ENCODE data around the gene MGME1.

The MGME1 gene

DNA sequence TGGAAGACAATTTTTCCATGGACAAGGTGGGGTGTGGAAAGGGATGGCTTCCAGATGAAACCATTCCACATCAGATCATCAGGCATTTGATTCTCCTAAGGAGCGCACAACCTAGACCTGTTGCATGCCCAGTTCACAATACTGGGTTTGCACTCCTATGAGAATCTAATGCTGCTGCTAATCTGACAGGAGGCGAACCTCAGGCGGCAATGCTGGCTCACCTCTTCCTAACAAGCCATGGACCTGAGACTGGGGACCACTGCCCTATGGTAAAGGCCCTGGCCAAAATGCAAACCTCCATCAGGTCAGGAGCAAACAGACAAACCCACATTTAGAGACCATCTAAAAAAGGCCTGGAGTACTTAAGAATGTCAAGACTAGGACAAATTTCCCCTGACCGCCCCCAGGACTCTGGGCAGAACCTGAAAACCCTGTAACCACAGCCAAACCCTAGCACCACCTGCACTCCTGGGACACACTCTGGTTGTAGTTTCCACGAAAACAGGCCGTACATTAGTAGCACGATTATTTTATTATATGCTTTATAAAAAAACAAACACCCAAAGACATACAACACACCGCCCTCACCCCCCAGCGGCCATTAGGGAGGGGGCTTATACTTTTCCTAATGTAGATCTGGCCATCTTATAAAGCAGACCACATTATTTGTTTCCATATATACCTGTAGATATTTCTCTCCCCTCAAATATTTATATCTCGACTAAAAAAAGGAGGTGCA is 27.6 kb upstream of the MGME1 start:
- TF ChIP-seq, protein P1, sequence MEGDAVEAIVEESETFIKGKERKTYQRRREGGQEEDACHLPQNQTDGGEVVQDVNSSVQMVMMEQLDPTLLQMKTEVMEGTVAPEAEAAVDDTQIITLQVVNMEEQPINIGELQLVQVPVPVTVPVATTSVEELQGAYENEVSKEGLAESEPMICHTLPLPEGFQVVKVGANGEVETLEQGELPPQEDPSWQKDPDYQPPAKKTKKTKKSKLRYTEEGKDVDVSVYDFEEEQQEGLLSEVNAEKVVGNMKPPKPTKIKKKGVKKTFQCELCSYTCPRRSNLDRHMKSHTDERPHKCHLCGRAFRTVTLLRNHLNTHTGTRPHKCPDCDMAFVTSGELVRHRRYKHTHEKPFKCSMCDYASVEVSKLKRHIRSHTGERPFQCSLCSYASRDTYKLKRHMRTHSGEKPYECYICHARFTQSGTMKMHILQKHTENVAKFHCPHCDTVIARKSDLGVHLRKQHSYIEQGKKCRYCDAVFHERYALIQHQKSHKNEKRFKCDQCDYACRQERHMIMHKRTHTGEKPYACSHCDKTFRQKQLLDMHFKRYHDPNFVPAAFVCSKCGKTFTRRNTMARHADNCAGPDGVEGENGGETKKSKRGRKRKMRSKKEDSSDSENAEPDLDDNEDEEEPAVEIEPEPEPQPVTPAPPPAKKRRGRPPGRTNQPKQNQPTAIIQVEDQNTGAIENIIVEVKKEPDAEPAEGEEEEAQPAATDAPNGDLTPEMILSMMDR (conservative IDR thresholded peaks at IDR 0.05; ENCODE audit: low read length) = no peak
- H3K4me3 ChIP-seq (ENCODE audit: low read length) = no peak overlapping the region
- no peak for DNase-seq (ENCODE audit: low read depth)

DNA sequence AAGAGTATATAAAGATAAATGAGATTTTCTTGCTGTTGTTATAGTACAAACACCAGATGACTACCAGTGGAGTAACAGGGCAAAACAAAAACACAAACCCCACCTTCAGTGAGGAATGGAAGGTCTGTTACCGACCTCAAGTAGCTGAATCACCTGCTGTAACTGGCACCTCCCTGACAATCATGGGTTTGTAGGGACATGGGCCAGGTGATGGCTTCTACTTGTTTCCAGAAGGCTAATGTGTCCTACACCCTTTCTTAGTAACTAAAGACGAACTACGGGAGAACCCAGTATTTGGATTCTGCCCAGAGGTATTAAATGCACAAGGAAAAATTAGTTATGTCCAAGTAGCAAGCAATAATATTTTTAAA is 27.0 kb upstream of the MGME1 start:
- no peak for DNase-seq (ENCODE audit: low read depth)
- TF ChIP-seq, protein P1 (conservative IDR thresholded peaks at IDR 0.05; ENCODE audit: low read length) = no peak
- H3K4me3 ChIP-seq (ENCODE audit: low read length) = no peak overlapping the region

DNA sequence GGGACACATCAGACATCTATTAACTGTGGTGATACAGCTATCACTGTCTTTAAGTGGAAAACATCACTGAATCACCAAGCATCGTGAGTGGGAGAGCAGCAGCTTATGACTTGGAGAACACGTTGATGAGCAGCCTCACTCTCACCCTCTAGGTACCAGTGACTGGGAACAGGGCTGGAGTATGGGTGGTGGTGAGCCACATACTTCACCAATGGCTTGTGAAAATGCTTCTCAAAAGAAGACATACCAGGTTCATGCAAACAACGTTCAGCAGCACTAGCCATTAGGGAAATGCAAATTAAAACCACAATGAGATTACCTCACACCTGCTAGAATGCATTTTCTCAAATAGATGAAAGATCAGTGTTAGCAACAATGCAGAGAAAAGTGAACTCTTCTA is 25.5 kb upstream of the MGME1 start:
- TF ChIP-seq, protein P1 (conservative IDR thresholded peaks at IDR 0.05; ENCODE audit: low read length) = no peak
- no peak overlapping the region for H3K4me3 ChIP-seq (ENCODE audit: low read length)
- no peak for DNase-seq (ENCODE audit: low read depth)

DNA sequence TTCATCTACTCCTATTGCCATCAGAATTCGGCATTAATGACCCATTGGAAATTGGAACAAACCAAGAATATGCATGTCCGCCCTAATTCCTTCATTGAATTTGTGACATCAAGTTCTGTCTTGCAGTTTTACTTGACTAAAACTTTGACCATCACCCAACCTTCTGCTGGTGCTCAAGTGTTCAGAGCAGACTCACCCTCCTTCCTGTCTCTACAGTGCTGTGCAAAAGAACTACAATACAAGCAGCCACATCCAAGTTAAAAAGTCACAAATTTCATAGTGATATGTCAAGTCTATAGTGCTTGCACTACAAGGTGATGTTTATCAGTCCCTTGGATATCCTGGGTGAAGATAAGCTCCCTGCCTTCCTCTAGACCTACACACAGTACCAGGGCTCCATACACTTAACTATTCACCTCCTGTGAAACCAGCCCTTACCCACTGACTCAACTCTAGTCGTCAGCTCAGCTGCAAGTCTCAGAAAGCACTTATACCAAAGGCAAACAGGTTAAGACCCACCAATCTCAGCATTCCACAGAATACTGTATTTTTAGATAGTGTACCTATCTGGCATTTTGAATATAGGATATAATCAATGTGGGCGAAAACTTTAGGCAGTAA is 23.9 kb upstream of the MGME1 start:
- DNase-seq (ENCODE audit: low read depth) = no peak
- TF ChIP-seq, protein P1 (conservative IDR thresholded peaks at IDR 0.05; ENCODE audit: low read length) = no peak

DNA sequence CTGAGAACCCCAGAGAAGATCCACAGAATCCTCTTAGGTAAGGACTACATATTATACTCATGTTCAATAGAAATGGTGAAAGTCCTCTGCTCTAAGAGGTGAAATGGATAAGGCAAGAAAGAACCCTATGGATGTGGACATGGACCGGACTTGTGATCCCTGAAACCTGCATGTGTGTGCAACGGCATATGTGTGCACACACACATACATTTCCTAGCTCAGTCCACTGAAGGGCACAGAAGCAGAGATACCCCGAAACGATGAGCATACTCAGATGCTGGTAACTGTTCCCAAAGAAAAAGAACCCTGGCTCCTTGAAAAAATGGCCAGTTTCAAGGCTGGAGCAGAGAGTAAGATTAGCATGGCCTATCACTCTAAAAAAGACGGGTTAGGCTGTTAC is 22.8 kb upstream of the MGME1 start:
- TF ChIP-seq, protein P1 (conservative IDR thresholded peaks at IDR 0.05; ENCODE audit: low read length) = no peak
- DNase-seq (ENCODE audit: low read depth) = no peak
- no peak overlapping the region for H3K4me3 ChIP-seq (ENCODE audit: low read length)

More for the DNA sequence above, 23.9 kb upstream of the MGME1 start:
- H3K4me3 ChIP-seq (ENCODE audit: low read length) = no peak overlapping the region

DNA sequence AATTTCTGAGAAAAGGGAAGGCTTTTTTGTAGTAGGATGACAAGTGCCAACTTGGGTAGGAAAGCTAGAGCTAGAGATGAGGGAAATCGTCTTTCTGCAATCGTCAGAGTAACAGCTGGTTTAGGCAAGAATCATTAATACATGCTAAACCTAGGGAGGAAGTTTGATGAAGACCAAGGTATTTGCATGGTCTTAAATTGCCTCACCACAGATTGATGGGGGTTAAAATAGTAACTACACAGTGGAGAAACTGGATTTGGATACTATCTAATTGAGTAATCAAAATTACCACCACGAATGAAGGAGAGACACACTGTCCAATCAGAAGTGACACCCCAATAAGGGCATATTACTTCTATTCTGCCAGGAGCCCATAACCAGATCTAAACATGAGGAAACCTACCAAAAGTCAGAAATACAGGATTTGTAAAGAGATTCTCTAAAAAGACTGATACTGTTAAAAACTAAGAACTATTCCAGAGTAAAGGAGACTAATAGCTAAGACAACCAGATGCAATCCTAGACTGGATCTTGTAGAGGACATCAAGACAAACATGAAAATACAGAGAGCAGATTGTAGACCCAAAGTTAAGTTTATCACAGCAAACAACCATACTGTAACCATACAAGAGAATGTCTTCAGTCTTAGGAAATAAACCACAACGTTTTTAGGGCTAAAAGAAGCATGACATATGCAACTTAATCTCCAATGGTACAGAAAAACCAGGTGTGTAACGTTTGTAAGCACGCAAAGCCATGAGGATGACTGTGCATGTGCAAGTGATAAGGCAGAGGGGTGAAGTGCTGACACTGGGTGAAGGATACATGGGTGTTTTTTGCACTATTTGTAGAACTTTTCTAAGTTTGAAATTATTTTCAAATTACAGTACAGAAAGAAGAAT is 22.0 kb upstream of the MGME1 start:
- no peak for DNase-seq (ENCODE audit: low read depth)
- no peak overlapping the region for H3K4me3 ChIP-seq (ENCODE audit: low read length)

More for the DNA sequence above, 22.0 kb upstream of the MGME1 start:
- TF ChIP-seq, protein P1 (conservative IDR thresholded peaks at IDR 0.05; ENCODE audit: low read length) = no peak
